CD4-positive, alpha-beta T cell treated with Interferon gamma for 1 hour (primary cell): ENCODE results near the gene C2CD4D.

Experiments
- DNase-seq: peaks from one replicate; pipeline ENCODE4 v3.0.0-alpha.2; 2020

C2CD4D gene

DNA sequence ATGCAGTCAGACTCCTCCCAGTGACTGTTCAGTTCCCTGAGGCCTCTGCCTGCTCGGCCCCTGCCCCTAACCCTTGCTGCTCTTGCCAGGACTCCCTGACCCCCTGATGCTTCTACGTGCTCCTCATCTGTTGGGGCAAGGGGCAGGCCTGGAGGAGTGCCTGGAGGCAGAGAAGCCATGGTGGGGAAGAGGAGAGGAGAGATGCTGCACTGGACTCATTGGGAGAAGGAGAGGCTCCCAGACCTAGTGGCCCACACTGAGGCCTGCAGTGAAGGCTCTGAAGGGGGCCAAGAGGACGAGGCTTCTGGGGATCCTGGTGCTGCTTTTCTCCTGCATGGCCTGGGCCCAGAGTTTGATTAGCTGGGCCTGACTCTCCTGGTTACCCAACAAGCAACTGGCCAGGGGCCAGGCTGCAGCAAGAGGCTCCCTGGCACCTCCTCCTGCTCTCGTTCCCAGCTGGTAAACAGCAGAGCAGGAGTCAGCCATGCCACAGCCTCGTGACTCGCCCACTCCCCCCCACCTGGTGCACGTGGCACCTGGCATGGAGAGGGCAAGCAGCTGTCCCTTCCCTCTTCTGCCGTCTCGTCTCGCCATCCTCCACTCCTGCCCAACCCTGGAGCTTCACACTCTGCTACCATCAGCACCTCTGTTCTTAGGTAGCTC, 7.2 kb downstream of the C2CD4D start:
- no peak for DNase-seq

DNA sequence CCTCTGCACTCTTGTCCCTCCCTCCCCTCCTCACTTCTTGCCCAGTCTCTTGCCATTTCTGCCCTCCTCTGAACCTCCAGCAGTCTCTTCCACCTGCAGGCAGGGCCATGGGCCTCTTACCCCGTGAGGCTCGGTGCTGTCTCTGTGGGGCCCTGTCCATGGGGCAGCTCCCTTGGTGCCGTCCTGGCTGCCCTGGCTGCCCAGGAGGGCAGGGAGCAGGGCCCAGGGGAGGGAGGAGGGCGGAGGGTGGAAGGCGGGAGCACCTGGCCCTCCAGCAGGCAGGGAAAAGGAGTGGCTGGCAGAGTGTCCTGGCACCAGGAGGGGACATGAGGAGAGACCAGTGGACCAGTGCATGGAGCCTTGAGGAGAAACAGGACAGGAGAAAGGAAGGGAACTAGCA, 8.0 kb downstream of the C2CD4D start, which contains the start of gene RORC:
RORC (minus strand) TSS at position 198 of the 400 bp plus-strand sequence; CDS start at position 160, 38 bp downstream.
- no peak for DNase-seq

DNA sequence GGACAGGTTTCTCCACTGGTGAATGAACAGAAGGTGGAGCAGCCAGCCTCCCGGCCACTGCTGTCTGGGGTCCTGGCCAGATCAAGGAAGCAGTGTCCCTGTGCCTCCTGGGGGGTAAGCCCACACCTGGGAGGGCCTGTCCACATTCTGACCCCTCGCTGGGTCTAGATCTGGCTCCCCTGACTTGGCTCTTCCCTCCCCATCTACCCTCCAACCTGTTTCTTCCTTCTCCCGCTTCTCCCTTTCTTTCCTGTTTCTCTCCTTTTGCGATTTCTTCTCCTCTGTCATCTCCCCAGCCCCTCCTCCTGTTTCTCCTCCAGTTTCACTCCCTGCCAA, 8.4 kb downstream of the C2CD4D start:
- DNase-seq, result no peak

DNA sequence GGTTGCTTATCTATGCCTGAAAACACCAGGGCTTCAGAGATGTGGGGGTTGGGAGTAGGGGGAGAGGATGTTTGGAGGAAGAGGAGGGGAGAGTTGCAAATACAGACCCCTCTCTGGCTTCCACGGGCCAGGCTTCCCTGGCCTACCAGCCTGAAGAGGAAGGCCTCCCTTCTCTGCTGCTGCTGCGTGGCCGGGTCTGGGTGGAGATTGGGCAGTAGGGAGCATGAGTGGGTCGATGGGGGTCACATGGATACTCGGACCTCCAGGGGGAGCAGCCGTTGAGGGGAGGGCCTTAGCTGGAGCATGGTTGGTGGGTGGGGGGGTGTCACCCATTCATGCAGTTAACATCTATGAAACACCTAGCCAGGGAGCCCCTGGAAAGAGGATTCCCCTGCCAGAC, 9.6 kb downstream of the C2CD4D start:
- DNase-seq, result no peak

DNA sequence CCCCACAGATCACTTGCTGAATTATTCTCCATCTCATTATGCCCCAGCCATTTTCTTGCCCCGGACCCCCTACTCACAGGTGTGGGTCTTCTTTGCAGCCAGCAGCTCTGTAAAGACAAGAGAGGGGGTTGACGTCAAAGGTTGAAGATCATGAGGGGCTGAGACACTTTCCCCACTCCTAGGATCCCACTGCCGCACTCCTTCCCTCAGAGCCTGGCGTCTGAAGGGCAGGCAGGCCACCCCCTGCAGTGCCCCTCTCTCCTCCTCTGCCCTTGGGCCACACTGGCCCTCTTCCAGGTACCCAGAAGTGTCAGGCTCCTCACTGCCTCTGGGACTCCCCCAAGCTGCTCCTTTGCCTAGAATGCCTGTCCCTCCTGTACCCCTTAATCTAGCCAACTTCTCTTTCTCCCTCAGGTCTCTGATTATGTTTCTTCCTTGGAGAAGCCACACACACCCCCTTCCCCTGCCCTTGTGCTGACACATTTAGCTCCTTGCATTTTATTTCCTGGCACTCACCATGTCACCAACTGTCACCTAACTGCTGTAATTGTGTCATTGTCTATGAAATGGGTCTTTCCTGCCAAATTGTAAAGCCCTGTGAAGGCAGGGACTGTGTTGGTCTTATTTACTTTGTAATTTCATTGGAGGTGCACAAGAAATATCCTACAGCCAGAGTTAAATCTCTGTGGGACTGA, 10.1 kb downstream of the C2CD4D start:
- no peak for DNase-seq

DNA sequence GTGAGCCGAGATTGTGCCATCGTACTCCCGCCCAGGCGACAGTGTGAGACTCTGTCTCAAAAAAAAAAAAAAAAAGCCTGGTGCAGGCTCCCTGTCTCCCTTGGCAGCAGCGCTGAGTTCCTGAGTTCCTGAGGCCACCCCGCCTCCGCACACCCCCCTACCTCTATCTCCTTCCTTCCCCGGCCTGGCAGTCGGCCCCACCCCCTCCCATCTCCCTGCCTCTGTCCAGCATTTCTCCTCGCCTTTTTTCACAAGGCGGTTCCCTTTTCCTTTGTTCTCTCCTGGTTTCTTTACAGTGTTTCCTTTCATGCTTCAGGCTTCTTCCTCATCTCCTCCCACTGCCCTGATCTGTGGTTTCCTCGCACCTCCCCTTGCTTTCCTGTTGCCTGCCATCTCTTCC, 10.7 kb downstream of the C2CD4D start:
- DNase-seq, result no peak

DNA sequence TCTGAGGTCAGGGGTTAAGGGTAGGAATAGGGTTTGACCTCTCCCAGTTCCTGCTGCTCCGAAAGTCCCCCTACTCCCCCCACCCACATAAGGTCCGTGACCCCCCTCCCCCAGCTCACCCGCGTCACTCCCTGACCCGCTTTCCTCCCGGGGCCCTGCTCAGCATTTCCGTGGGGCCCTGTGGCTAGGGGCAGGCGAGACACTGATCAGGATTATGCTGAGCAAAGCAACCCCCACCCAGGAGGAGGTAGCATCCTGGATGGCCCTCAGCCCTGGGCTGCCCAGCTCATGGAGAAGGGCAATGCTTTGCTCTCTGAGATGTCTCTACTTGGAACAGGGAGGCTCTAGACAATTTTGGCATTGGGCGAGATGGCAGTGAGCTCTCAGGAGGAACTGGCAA, 11.8 kb downstream of the C2CD4D start:
- DNase-seq, result no peak

DNA sequence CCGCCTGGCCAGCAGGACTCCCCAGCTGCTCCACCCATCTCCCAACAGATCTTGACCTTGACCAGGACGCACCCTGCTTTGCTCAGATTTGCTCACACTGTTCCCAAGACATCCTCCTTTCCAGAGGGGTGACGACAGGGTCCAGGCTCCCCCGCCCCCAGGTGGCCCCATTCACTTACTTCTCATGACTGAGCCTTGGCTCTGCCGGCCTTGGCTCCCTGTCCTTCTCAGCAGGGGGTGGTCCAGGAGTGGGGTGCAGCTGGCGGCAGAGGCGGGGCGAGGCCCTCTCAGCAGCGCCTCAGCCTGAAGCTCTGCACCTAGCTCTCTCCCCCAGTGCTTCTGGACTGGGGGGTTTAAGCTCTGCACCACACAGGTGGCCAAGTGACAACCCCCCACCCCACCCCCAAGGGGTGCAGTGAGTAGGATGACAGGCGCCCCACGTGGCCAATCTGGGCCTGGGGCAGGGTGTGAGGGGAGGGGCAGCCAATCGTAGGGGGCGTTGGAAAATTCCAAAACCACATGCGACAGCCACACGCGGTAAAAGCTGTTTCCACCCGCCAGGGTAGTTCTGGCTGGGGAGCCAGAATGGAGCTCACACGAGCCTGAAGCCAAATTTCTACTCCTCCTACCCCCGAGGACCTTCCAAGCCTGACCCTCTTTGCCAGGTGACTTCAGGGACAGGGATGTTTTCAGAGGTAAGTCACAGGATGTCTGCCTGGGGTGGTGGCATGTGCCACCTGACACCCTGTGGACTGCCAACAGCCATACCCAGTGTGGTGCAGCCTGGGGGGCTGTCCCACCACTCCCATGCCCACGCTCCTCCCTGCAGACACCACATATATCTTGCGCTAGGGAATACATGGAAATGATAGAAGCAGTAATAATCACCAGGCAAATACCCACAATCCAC, 13.6 kb downstream of the C2CD4D start:
- DNase-seq, result no peak

DNA sequence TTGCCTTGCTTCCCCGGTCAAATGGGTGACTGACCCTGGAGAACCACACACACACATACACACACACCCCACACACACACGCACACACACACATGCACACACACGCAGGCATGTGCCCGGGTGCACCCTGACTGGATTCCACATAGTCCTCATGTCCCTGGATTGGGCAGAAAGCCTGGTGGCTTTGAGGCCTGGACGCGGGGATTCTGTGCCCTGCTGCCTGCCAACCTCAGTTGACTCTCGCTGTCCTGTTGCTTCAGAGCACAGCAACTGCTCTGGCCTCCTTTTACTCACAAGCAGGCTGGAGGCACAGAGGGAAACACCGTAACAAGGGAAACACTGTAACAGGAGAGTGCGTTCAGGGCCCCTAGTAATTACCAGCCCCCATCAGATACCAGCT, 14.4 kb downstream of the C2CD4D start:
- DNase-seq, result no peak

DNA sequence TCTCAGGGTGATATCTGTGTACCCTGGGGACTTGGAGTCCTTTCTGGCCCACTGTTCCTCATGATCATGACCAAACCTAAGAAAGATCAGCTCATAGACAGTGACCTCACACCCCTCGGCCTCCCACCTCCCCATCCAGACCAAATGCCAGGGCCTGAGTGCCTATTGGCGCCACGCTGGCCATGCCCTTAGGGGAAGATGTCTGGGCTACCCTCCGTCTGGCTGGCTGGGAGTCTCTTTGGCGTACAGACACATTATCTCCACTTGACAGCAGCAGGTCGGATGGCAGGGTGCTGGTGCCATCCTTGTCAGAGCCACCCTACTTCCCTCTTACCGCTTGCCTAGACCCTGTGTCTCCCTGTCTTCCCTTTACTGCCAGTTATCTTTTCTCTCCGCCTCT, 16.4 kb downstream of the C2CD4D start:
- DNase-seq, result no peak

DNA sequence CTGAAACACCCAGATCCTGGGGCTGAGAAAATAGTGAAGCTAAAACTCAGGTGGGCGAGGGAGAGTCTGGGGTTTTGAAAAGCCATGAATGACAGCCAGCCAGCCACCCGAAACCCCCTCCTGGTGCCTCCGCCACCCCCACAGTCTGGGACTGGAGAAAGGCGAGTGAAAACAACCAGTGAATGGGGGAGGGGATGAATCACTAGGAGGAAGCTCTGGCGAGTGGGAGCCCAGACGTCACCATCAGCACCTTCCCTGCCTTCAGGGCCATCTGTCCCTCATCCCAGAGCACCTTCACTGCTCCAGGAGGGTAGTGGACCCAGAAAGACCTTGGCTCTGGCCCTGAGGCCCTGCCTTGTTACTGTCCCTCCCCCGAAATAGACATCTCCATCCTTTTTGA, 17.2 kb downstream of the C2CD4D start:
- DNase-seq, result no peak

DNA sequence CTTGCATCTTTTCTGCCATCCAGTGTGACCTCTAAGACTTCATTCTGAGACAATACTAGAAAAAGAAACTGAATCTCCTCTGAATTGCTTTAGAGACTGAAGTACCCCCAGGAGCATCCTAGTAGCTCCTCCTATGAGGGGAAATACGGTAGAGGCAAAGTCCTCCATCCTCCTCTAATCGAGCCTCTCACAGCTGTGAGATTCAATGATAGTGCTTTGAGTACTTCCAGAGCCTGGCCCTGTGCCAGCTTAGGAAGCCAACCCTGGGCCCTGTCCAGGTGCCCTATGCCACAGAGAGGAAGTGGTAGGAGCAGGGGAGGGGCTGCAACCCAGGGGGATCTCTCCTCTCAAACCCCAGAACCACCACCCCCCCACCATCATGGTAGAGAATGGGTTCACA, 18.7 kb downstream of the C2CD4D start:
- DNase-seq, result no peak

DNA sequence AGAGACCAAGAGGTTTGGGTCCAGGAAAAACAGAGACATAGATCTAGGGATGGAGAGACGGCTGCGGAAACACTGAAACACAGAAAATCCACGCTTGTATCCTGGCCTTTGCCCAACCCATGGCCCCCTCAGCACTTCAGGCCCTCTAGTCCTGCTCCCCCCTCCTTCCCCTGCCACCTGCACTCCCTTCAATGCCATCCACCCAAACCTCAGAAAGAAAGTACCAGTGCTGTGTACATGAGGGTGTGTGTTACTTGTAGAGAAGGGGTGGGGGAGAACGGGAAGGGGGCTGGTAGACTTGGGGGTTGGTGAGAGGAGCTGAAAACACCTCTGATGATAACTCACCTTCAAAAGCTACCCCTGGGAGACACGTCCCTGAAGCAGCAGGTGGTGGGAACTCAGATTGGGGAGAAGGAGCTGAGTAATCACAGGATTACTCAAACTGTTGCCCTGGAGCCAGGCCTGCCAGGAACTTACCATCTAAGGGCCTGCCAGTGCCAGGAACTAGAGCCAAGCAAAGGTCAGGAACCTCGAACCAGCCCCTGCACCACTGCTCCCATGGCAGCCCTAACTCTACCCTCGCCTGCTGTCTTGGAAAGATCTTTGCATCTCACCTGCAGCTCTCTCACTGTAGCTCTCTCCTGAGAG, 19.5 kb downstream of the C2CD4D start:
- no peak for DNase-seq

DNA sequence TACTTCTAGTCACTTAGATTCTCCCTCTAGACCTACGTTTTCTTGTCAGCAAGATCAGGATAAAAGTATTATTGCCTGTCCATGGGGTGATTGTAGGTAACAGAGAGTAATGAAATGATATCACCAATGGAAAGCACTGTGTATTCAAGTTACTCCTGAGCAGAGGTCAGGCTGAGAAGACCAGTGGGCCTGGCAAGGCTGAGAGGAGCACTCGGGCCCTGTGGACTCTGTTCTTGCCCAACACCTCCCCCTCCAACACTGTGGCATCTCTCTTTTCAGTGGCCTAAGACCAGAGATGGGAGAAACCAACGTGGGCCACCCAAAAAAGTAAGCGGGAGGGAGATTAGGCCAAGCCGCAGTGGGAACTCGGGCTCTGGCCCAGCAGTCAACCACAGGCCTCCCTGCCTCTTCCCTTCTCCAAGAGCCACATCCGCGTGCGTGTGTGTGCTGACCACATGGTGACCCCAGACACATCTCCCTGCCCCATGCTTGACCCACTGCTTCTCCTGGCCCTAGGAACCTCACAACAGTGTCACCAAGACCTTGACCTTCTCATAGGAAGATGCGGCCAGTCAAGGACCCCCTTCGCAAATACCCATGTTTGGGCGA, 20.3 kb downstream of the C2CD4D start:
- DNase-seq, result no peak

DNA sequence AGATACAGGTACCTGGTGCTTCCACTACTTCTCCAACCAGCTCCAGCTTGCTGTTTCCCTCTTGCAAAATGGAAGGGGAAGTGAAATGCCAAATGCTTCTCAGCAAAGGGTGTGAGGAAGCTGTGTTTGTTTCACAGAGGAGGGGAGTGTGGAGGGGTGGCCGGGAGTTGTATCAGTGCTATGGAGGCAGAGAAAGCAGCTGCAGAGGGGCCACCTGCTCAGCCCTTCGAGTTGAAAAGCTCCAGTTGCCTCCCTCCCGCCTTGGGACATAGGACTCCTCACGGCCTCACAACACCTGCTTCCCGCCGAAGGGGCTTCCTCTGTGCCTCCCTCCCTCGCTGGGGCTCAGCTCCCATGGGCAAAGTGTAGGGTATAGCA, 22.3 kb downstream of the C2CD4D start:
- DNase-seq, result no peak

DNA sequence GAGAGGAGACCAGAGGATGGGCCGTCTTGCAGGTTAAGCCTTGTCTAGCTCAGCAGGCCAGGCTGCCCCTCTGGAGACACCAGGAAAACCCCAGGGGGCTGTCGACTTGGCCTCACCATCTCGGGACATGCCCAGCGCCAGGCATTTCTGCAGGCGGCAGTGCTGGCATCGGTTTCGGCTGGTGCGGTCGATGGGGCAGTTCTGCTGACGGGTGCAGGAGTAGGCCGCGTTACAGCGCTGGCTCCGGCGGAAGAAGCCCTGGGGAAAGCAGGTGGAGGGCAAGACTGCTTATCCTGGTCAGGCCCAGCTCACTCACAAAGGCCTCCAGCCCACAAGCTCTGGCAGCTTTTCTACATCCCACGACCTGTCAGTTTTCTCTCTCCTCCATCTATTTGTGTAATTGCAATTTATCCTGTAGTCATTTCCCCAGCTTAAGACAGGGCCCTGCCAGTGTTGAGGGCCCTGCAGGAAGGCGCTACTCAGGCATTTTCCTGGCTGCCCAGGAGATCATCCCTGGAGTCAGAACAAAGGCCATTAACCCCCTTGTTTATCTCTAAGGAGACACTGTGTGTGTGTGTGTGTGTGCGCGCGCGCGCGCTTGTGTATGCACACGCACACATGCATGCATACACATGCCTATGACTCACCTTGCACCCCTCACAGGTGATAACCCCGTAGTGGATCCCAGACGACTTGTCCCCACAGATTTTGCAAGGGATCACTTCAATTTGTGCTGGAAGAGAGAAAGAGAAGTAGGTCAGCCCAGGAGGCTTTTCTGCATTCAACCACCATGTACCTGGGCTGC, 22.9 kb downstream of the C2CD4D start:
- DNase-seq, result no peak

DNA sequence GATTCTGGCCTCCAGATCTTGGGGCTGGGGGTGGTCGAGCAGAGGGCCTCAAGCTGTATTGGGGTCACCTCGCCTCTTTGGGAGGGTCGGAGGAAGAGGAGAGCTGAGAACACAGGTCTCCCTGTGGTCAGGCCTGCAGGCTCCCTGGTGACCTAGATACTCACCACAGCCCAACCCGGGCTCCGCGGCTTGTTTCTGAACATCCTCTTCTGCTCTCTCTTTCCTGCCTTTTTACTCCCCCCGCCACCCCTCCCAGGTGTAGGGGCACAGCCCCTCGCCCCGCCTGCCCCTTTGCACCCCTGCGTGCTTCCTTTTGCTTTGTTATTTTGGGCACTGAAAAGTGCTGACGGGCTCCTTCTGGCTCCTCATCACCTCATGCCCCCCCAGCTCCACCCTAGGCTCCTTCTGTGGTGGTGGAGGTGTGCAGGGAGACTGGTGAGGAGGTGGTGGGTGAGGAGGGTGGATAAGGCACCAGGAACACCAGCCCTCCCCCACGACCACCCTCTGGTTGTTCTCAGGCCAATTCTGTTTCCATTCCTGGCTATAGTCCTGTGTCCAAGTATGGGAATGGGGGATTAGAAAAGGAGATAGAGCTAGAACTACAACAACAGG, 23.8 kb downstream of the C2CD4D start:
- peak; percentile 52 for DNase-seq

DNA sequence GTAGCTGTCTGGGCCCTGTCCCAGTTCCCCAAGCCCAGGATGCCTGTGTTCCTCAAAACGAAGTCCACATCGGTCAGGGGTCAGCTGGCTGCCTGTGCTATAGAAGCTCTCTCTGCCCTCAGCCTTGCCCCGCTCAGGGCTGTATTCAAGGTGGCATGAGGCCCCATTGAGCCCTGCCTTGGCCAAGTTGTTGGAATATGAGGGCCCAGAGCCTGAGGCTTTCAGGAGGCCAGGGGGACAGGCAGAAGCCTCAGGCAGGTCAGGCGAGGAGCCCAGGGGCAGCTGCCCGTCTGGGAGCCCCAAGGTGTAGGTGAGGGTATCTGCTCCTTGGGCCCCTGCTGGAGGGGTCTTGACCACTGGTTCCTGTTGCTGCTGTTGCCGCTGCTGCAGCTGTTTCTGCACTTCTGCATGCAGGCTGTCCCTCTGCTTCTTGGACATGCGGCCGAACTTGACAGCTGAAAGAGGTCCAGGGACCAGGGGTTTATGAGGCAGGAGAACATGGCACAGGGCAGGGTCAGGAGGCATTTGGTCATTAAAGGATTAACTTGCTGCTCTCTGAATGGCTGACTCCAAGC, 24.6 kb downstream of the C2CD4D start:
- no peak for DNase-seq

DNA sequence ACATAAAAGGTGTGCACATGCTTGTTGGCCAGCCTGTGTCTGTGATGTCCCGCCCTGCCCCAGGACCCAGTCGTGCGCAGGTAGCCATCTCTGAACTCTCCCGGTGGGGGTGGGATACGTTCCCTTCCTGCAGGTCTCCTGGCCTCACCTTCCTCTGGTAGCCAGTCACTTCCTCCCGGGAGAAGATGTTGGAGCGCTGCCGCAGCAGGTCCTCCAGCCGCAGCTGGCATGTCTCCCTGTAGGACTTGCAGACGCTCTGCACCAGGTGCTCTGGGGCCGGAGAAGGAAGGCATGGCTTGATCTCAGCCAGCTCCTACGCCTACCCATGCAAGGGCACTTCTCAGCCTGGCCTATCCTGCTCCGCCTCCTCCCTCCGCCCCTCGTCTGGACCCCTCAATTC, 25.2 kb downstream of the C2CD4D start:
- DNase-seq, result no peak

DNA sequence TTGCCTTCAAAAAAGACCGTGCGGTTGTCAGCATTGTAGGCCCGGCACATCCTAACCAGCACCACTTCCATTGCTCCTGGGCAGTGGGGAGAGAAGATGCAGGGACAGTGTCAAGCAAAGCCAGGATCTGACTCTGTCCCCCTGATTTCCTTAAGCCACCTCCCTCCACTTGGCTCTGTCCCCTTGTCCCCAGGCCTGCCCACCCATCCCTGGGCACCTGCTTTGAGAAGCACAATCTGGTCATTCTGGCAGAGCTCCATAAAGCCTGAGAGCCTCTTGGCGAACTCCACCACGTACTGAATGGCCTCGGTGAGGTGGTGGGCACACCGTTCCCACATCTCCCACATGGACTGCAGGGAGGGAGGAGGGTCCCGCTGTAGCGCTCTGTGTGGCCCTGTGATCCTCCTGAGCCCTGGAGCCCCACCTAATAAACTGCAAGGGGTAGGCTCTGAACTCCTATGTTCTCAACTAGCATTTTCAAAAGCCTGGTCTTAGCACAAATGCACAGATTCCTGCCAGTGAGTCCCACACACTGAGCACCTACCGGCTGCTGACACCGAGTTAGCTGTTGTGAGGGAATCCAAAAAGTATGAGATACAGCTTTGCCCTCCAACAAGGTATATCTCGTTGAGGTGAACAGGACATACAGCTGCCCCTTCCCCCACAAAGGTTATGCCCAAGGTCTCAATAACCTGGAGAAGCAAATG, 26.2 kb downstream of the C2CD4D start:
- no peak for DNase-seq

DNA sequence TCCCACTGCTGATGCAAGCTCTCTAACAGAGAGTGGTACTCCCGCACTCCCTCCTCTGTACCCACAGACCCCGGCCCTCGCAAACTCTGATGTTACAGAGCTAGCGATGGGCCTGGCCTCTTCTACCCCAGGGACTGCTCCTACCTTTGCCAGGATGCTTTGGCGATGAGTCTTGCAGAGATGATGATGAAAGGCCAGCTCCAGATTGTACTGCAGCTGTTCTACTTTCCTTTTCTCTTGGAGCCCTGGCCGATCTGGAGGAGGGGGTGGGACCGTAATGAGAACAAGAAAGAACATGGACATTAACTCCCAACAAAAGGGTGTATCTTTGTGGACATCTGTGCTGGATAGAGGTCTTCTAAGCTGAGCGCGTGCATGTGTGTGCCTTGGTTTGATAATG, 28.4 kb downstream of the C2CD4D start:
- no peak for DNase-seq
